Measurements from ENCODE around the gene PAX9.

DNA sequence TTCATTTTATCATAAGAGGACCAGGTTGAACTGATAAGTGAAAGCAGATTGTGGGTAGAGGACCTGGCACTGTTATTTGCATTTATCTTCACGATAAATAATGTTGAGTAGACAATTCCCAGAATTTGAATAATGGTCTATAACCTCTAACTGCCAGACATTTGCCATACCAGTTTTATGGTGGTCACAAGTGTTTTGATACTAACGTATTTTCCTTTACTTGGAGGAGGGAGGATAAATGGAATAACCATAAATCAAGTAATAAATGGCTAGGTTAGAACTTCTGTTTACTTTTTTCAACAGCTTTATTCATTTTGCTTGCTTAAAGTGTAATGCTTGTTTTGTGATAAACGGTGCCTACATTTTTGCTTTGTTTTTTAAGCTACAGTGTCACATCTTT is 9.5 kb downstream of the PAX9 start:
- TF ChIP-seq, protein P1, sequence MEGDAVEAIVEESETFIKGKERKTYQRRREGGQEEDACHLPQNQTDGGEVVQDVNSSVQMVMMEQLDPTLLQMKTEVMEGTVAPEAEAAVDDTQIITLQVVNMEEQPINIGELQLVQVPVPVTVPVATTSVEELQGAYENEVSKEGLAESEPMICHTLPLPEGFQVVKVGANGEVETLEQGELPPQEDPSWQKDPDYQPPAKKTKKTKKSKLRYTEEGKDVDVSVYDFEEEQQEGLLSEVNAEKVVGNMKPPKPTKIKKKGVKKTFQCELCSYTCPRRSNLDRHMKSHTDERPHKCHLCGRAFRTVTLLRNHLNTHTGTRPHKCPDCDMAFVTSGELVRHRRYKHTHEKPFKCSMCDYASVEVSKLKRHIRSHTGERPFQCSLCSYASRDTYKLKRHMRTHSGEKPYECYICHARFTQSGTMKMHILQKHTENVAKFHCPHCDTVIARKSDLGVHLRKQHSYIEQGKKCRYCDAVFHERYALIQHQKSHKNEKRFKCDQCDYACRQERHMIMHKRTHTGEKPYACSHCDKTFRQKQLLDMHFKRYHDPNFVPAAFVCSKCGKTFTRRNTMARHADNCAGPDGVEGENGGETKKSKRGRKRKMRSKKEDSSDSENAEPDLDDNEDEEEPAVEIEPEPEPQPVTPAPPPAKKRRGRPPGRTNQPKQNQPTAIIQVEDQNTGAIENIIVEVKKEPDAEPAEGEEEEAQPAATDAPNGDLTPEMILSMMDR (conservative IDR thresholded peaks at IDR 0.05; ENCODE audit: low read depth, low read length) = no peak
- TF ChIP-seq EZH2 (IDR thresholded peaks at IDR 0.05; ENCODE audit: low read length, unreplicated experiment) (no peak), EZH2phosphoT487 (IDR thresholded peaks at IDR 0.05; ENCODE audit: borderline replicate concordance, low read length) (no peak)
